Stimulated activated CD8-positive, alpha-beta memory T cell treated with anti-CD3 and anti-CD28 coated beads, Interleukin-12 subunit alpha, Interleukin-12 subunit beta, amount 100 ng/mL, for 1 hour (primary cell): ENCODE results near the gene SEMA3G.
A peak's percentile ranks its signal among the peaks of the same experiment; 100 is the strongest.

ENCODE experiments used
- DNase-seq: peaks from one replicate; pipeline ENCODE4 v3.0.0-alpha.2; 2020; ENCODE audit warnings: low read depth

Gene SEMA3G

GRCh38 chr3:52444860-52445793 is at the start of gene SEMA3G:
SEMA3G (minus strand) TSS chr3:52445103; CDS start chr3:52445027, 76 bp downstream.
- peak; percentile 46 for DNase-seq

- no peak for DNase-seq
These were observed 49.5 kb upstream of the SEMA3G start for GRCh38 chr3:52494445-52494844.

GRCh38 chr3:52493232-52494017 is 48.5 kb upstream of the SEMA3G start:
- DNase-seq: no peak

- no peak for DNase-seq
These were observed 47.2 kb upstream of the SEMA3G start for GRCh38 chr3:52492059-52492458.

- no peak for DNase-seq
These were observed 46.1 kb upstream of the SEMA3G start for GRCh38 chr3:52490939-52491526.

GRCh38 chr3:52490035-52490938 is 45.4 kb upstream of the SEMA3G start:
- DNase-seq: no peak

- no peak for DNase-seq
These were observed 44.5 kb upstream of the SEMA3G start for GRCh38 chr3:52489453-52489852.

- no peak for DNase-seq
These were observed 43.8 kb upstream of the SEMA3G start for GRCh38 chr3:52488746-52489145.

- no peak for DNase-seq
These were observed 43.1 kb upstream of the SEMA3G start for GRCh38 chr3:52487788-52488691.

- DNase-seq: no peak
These were observed 42.3 kb upstream of the SEMA3G start for GRCh38 chr3:52487050-52487787.

- DNase-seq: no peak
These were observed 40.0 kb upstream of the SEMA3G start for GRCh38 chr3:52484680-52485461.

GRCh38 chr3:52483577-52484381 is 38.9 kb upstream of the SEMA3G start:
- no peak for DNase-seq

- DNase-seq: no peak
These were observed 38.2 kb upstream of the SEMA3G start for GRCh38 chr3:52483081-52483480.

- no peak for DNase-seq
These were observed 37.1 kb upstream of the SEMA3G start for GRCh38 chr3:52481819-52482521.

GRCh38 chr3:52480768-52481715 is 36.1 kb upstream of the SEMA3G start:
- no peak for DNase-seq

GRCh38 chr3:52479877-52480575 is 35.1 kb upstream of the SEMA3G start:
- DNase-seq: no peak
